Measurements from ENCODE around the gene MORC2. TPM values are rescaled to one million over a fixed set of nuclear protein-coding genes. Genes with fewer than 3 reads are reported as not detected.

Gene MORC2
- polyA plus RNA-seq, 1 donor from 2014 or later: 15.1 TPM

DNA sequence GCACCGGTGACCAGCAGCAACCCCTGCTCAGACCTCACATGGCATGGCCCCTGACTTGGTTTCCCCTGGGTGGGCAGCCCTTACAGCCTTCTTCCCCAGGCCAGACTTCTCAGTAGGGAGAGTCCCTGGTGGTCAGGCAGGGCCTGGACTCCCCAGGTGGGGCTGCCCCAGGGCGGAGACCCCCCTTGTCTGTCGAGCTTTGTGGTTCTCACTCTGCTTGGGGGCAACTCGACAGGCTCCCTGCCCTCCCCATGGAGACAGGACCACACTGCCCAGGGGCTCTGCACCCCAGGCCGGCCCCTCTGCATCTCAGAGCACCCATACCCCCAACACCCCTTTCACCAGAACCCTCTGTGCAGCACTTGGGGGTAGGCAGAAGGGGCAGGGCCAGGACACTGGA, 87.7 kb downstream of the MORC2 start:
- H3K79me2 ChIP-seq (replicated peaks; ENCODE audit: insufficient read depth, low read length): no peaks in the 10 kb centered on the region
- no peak overlapping the region for H3K4me2 ChIP-seq (ENCODE audit: low read length)
- no peaks in the 10 kb centered on the region for H3K27me3 ChIP-seq (ENCODE audit: insufficient read depth, low read depth, low read length)
- TF ChIP-seq RAD21 (conservative IDR thresholded peaks at IDR 0.05): no peak
- TF ChIP-seq, protein P1, sequence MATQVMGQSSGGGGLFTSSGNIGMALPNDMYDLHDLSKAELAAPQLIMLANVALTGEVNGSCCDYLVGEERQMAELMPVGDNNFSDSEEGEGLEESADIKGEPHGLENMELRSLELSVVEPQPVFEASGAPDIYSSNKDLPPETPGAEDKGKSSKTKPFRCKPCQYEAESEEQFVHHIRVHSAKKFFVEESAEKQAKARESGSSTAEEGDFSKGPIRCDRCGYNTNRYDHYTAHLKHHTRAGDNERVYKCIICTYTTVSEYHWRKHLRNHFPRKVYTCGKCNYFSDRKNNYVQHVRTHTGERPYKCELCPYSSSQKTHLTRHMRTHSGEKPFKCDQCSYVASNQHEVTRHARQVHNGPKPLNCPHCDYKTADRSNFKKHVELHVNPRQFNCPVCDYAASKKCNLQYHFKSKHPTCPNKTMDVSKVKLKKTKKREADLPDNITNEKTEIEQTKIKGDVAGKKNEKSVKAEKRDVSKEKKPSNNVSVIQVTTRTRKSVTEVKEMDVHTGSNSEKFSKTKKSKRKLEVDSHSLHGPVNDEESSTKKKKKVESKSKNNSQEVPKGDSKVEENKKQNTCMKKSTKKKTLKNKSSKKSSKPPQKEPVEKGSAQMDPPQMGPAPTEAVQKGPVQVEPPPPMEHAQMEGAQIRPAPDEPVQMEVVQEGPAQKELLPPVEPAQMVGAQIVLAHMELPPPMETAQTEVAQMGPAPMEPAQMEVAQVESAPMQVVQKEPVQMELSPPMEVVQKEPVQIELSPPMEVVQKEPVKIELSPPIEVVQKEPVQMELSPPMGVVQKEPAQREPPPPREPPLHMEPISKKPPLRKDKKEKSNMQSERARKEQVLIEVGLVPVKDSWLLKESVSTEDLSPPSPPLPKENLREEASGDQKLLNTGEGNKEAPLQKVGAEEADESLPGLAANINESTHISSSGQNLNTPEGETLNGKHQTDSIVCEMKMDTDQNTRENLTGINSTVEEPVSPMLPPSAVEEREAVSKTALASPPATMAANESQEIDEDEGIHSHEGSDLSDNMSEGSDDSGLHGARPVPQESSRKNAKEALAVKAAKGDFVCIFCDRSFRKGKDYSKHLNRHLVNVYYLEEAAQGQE (IDR thresholded peaks at IDR 0.05; ENCODE audit: borderline replicate concordance): no peak
- no peak for TF ChIP-seq EP300 (conservative IDR thresholded peaks at IDR 0.05; ENCODE audit: poor library complexity, severe bottlenecking)
- TF ChIP-seq POLR2AphosphoS5 (IDR thresholded peaks at IDR 0.05): no peak
- TF ChIP-seq MXI1 (conservative IDR thresholded peaks at IDR 0.05; ENCODE audit: poor library complexity, severe bottlenecking): no peak
- TF ChIP-seq CTCF (IDR thresholded peaks at IDR 0.05; ENCODE audit: poor library complexity, severe bottlenecking): no peak
- TF ChIP-seq SMC3 (conservative IDR thresholded peaks at IDR 0.05; ENCODE audit: poor library complexity): no peak
- TF ChIP-seq TAF1 (IDR thresholded peaks at IDR 0.05; ENCODE audit: low read depth): no peak
- TF ChIP-seq EZH2 (IDR thresholded peaks at IDR 0.05; ENCODE audit: borderline replicate concordance, insufficient read depth, low read length, poor library complexity, severe bottlenecking): no peak
- H4K20me1 ChIP-seq (ENCODE audit: insufficient read depth): no peaks in the 10 kb centered on the region
- H3K36me3 ChIP-seq (ENCODE audit: insufficient read depth, low read length): no peaks in the 10 kb centered on the region
- no peak overlapping the region for H2AFZ ChIP-seq (ENCODE audit: low read depth, low read length)
- no peak overlapping the region for H3K4me3 ChIP-seq (ENCODE audit: low read length)
- H3F3A ChIP-seq (ENCODE audit: insufficient read depth, low read length, poor library complexity, severe bottlenecking): no peaks in the 10 kb centered on the region
- H3K9me2 ChIP-seq (ENCODE audit: insufficient read depth, low read length): no peaks in the 10 kb centered on the region
- H3K27ac ChIP-seq (ENCODE audit: low read length): no peak overlapping the region
- H3K9ac ChIP-seq (ENCODE audit: low read length): no peak overlapping the region
- no peaks in the 10 kb centered on the region for H3K9me3 ChIP-seq (ENCODE audit: low read length)

- TF ChIP-seq CTCF (IDR thresholded peaks at IDR 0.05; ENCODE audit: poor library complexity, severe bottlenecking) (no peak), MXI1 (conservative IDR thresholded peaks at IDR 0.05; ENCODE audit: poor library complexity, severe bottlenecking) (no peak), RAD21 (conservative IDR thresholded peaks at IDR 0.05) (no peak), SMC3 (conservative IDR thresholded peaks at IDR 0.05; ENCODE audit: poor library complexity) (no peak)
- TF ChIP-seq, protein P1 (IDR thresholded peaks at IDR 0.05; ENCODE audit: borderline replicate concordance): no peak
- Histone ChIP-seq H3K9me2 (ENCODE audit: insufficient read depth, low read length) (no peaks in the 10 kb centered on the region), H3K79me2 (replicated peaks; ENCODE audit: insufficient read depth, low read length) (no peaks in the 10 kb centered on the region), H3K36me3 (ENCODE audit: insufficient read depth, low read length) (no peaks in the 10 kb centered on the region), H3K9ac (ENCODE audit: low read length) (no peak overlapping the region), H3K27me3 (ENCODE audit: insufficient read depth, low read depth, low read length) (no peaks in the 10 kb centered on the region), H3K4me3 (ENCODE audit: low read length) (no peak overlapping the region), H3F3A (ENCODE audit: insufficient read depth, low read length, poor library complexity, severe bottlenecking) (no peaks in the 10 kb centered on the region), H3K9me3 (ENCODE audit: low read length) (no peaks in the 10 kb centered on the region), H3K4me2 (ENCODE audit: low read length) (no peak overlapping the region), H2AFZ (ENCODE audit: low read depth, low read length) (no peak overlapping the region), H4K20me1 (ENCODE audit: insufficient read depth) (no peaks in the 10 kb centered on the region), H3K27ac (ENCODE audit: low read length) (no peak overlapping the region)
Measured at GRCh38 chr22:30880181-30880601, 88.4 kb downstream of the MORC2 start.

All from neural cell (in vitro differentiated cells).